Neural progenitor cell (in vitro differentiated cells): ENCODE measurements around the gene ERAP2. TPM values are rescaled to one million over a fixed set of nuclear protein-coding genes. Genes with fewer than 3 reads are reported as not detected.

Source experiments
- DNase-seq: peaks from one replicate; pipeline ENCODE4 v3.0.0-alpha.2; 2016; ENCODE audit warnings: low spot score
- H2AFZ ChIP-seq: fragments of 200-600 bp; sonication (generic); replicated peaks from 2 replicates; pipeline ENCODE4 v1.6.1; 2016; ENCODE audit warnings: antibody characterized with exemption
- H3F3A ChIP-seq: fragments of 200-600 bp; sonication (generic); 2 replicates; pipeline ENCODE4 v1.6.1; 2016; ENCODE audit warnings: antibody characterized with exemption, low read depth
- H3K27ac ChIP-seq: fragments of 200-600 bp; sonication (generic); 2 replicates; pipeline ENCODE4 v1.5.1; 2016; ENCODE audit warnings: mild to moderate bottlenecking
- H3K27me3 ChIP-seq: fragments of 200-600 bp; sonication (generic); 2 replicates; pipeline ENCODE4 v1.6.1; 2016; ENCODE audit warnings: mild to moderate bottlenecking, moderate library complexity
- H3K36me3 ChIP-seq: fragments of 200-600 bp; sonication (generic); 2 replicates; pipeline ENCODE4 v1.5.1; 2016
- H3K4me1 ChIP-seq: fragments of 200-600 bp; sonication (generic); 2 replicates; pipeline ENCODE4 v1.6.1; 2016; ENCODE audit warnings: mixed run types
- H3K4me2 ChIP-seq: fragments of 200-600 bp; sonication (generic); 2 replicates; pipeline ENCODE4 v1.6.1; 2016
- H3K4me3 ChIP-seq: fragments of 200-600 bp; sonication (generic); 2 replicates; pipeline ENCODE4 v1.5.1; 2016
- H3K79me2 ChIP-seq: fragments of 200-600 bp; sonication (generic); 2 replicates; pipeline ENCODE4 v1.6.1; 2016; ENCODE audit warnings: low read depth
- H3K9ac ChIP-seq: fragments of 200-600 bp; sonication (generic); 2 replicates; pipeline ENCODE4 v1.6.1; 2016
- H3K9me3 ChIP-seq: fragments of 200-600 bp; sonication (generic); 2 replicates; pipeline ENCODE4 v1.5.1; 2016; ENCODE audit warnings: low read depth
- H4K20me1 ChIP-seq: fragments of 200-600 bp; sonication (generic); 2 replicates; pipeline ENCODE4 v1.6.1; 2016; ENCODE audit warnings: low read depth
- H3K27ac Mint-ChIP-seq: 3 replicates; pipeline ENCODE4 v1.8.0; 2021; ENCODE audit warnings: mixed read lengths
- H3K27me3 Mint-ChIP-seq: 2 replicates; pipeline ENCODE4 v1.8.0; 2022; ENCODE audit warnings: low read depth, mild to moderate bottlenecking, inconsistent platforms, moderate library complexity, mixed read lengths; ENCODE audit not compliant: insufficient read depth
- H3K36me3 Mint-ChIP-seq: 3 replicates; pipeline ENCODE4 v1.8.0; 2021; ENCODE audit warnings: mixed read lengths
- H3K4me1 Mint-ChIP-seq: 3 replicates; pipeline ENCODE4 v1.8.0; 2021; ENCODE audit warnings: mixed read lengths
- H3K4me3 Mint-ChIP-seq: 3 replicates; pipeline ENCODE4 v1.8.0; 2021; ENCODE audit warnings: mild to moderate bottlenecking, moderate library complexity, mixed read lengths
- H3K9me3 Mint-ChIP-seq: 3 replicates; pipeline ENCODE4 v1.8.0; 2020; ENCODE audit warnings: mixed read lengths
- CTCF ChIP-seq: fragments of 200-600 bp; sonication (generic); IDR thresholded peaks from 2 replicates; pipeline ENCODE4 v1.5.1; 2017; ENCODE audit warnings: antibody characterized with exemption, mild to moderate bottlenecking
- EZH2 ChIP-seq: fragments of 200-600 bp; sonication (generic); IDR thresholded peaks from 2 replicates; pipeline ENCODE4 v1.6.1; 2017; ENCODE audit warnings: antibody characterized with exemption, mild to moderate bottlenecking, moderate library complexity
- EZH2phosphoT487 ChIP-seq: fragments of 200-600 bp; sonication (generic); IDR thresholded peaks from 2 replicates; pipeline ENCODE4 v1.6.1; 2017; ENCODE audit warnings: antibody characterized with exemption
- total RNA-seq: library from RNA; depleted of rRNA; stranded (reverse); fragments of >200 nt; gene quantifications from 2 replicates; pipeline ENCODE4 v1.2.3, GENCODE V29; 2015; ENCODE audit warnings: low replicate concordance

Gene ERAP2
- total RNA-seq, 1 donor from 2014 or later, result not detected

GRCh38 chr5:96854067-96854466 is 22.2 kb upstream of the ERAP2 start:
- Mint-ChIP-seq H3K4me1 (peaks cover 4% of the 10 kb centered on the region), H3K27me3 (peaks cover 5% of the 10 kb centered on the region), H3K36me3 (peaks cover 4% of the 10 kb centered on the region), H3K4me3 (no peak overlapping the region), H3K27ac (no peak overlapping the region), H3K9me3 (peaks cover 8% of the 10 kb centered on the region)
- Histone ChIP-seq H3K36me3 (no peaks in the 10 kb centered on the region), H3K79me2 (no peaks in the 10 kb centered on the region), H3K27ac (no peak overlapping the region), H4K20me1 (no peaks in the 10 kb centered on the region), H3K9me3 (peaks cover 10% of the 10 kb centered on the region), H3K27me3 (no peaks in the 10 kb centered on the region), H3K4me3 (no peak overlapping the region), H2AFZ (no peak overlapping the region), H3K4me2 (no peak overlapping the region), H3K9ac (no peak overlapping the region), H3F3A (peaks cover 6% of the 10 kb centered on the region), H3K4me1 (peaks cover 9% of the 10 kb centered on the region)
- no peak for TF ChIP-seq CTCF
- TF ChIP-seq EZH2phosphoT487, result no peak
- TF ChIP-seq EZH2, result no peak
- no peak for DNase-seq

GRCh38 chr5:96855031-96855872 is 21.0 kb upstream of the ERAP2 start:
- Histone ChIP-seq H3K9me3 (no peaks in the 10 kb centered on the region), H2AFZ (no peak overlapping the region), H3K36me3 (no peaks in the 10 kb centered on the region), H3K4me1 (peaks cover 9% of the 10 kb centered on the region), H3K9ac (no peak overlapping the region), H3K27me3 (no peaks in the 10 kb centered on the region), H3K4me3 (no peak overlapping the region), H3K27ac (no peak overlapping the region), H3K79me2 (no peaks in the 10 kb centered on the region), H3K4me2 (no peak overlapping the region), H3F3A (peaks cover 6% of the 10 kb centered on the region), H4K20me1 (no peaks in the 10 kb centered on the region)
- Mint-ChIP-seq H3K4me1 (peaks cover 4% of the 10 kb centered on the region), H3K36me3 (no peaks in the 10 kb centered on the region), H3K27ac (no peak overlapping the region), H3K9me3 (no peaks in the 10 kb centered on the region), H3K4me3 (no peak overlapping the region), H3K27me3 (peaks cover 5% of the 10 kb centered on the region)
- DNase-seq, result no peak
- TF ChIP-seq EZH2 (no peak), CTCF (no peak), EZH2phosphoT487 (no peak)

- Histone ChIP-seq H4K20me1 (no peaks in the 10 kb centered on the region), H3K9me3 (no peaks in the 10 kb centered on the region), H3K27me3 (no peaks in the 10 kb centered on the region), H3F3A (peaks cover 5% of the 10 kb centered on the region), H3K79me2 (no peaks in the 10 kb centered on the region), H3K4me2 (no peak overlapping the region), H3K4me1 (peaks cover 13% of the 10 kb centered on the region), H2AFZ (no peak overlapping the region), H3K9ac (no peak overlapping the region), H3K27ac (no peak overlapping the region), H3K4me3 (no peak overlapping the region), H3K36me3 (no peaks in the 10 kb centered on the region)
- no peak overlapping the region for H3K4me3 Mint-ChIP-seq
- no peak overlapping the region for H3K27ac Mint-ChIP-seq
- peaks cover 5% of the 10 kb centered on the region for H3K27me3 Mint-ChIP-seq
- no peak for DNase-seq
- TF ChIP-seq CTCF, result no peak
- no peak for TF ChIP-seq EZH2
- no peak for TF ChIP-seq EZH2phosphoT487
- no peaks in the 10 kb centered on the region for H3K36me3 Mint-ChIP-seq
- H3K4me1 Mint-ChIP-seq, result peaks cover 4% of the 10 kb centered on the region
- no peaks in the 10 kb centered on the region for H3K9me3 Mint-ChIP-seq
These were observed 19.9 kb upstream of the ERAP2 start for GRCh38 chr5:96856371-96856770.
